ENCODE results near the gene DUSP1. TPM values are rescaled to one million over a fixed set of nuclear protein-coding genes. Genes with fewer than 3 reads are reported as not detected.

DUSP1 gene
- total RNA-seq, 2 donors from 2014 or later: 248 to 808 TPM

- 0% methylated on average over 29 of the region's 29 CpGs; no CpG with 5 or more reads in 1 of the 2 donors for WGBS, 2 donors
- no peaks in the 10 kb centered on the region for H3K36me3 ChIP-seq (replicated peaks in 1 of 2; ENCODE audit: insufficient read depth in 1 of 2, low read depth in 2 of 2)
- DNase-seq: no peak
- TF ChIP-seq CTCF (IDR thresholded peaks at IDR 0.05) (no peak), POLR2A (IDR thresholded peaks at IDR 0.05) (no peak)
- no peaks in the 10 kb centered on the region for H3K27me3 ChIP-seq
- ATAC-seq: no peak
- peak overlapping the region; percentile 94 to 99 (median 98) for H3K27ac ChIP-seq
- H3K9me3 ChIP-seq: no peaks in the 10 kb centered on the region
- intact Hi-C loops (cut with DNase I): no loop called here
- peak overlapping the region; percentile 57 to 74 for H3K4me3 ChIP-seq
- peaks cover 61% of the 10 kb centered on the region for H3K4me1 ChIP-seq
These were observed 671 bp downstream of the DUSP1 start for GRCh38 chr5:172770374-172770674.

GRCh38 chr5:172769616-172770373 is 1.2 kb downstream of the DUSP1 start:
- Histone ChIP-seq H3K27me3 (no peaks in the 10 kb centered on the region), H3K36me3 (replicated peaks in 1 of 2; ENCODE audit: insufficient read depth in 1 of 2, low read depth in 2 of 2) (no peaks in the 10 kb centered on the region), H3K27ac (peak overlapping the region; percentile 94 to 99 (median 98)), H3K4me3 (peak overlapping the region; percentile 57 to 74), H3K4me1 (peaks cover 60% of the 10 kb centered on the region), H3K9me3 (no peaks in the 10 kb centered on the region)
- peak in 2 of 3 donors; percentile 23 to 38 for TF ChIP-seq POLR2A (IDR thresholded peaks at IDR 0.05)
- no peak for TF ChIP-seq CTCF (IDR thresholded peaks at IDR 0.05)
- ATAC-seq: no peak
- peak; percentile 38 to 56 (median 52) for DNase-seq
- intact Hi-C loops (cut with DNase I): loop anchor here (10.0 kb wide), 1 partner anchor 55 kb away; no protein-coding TSS in a partner anchor
- 18 to 31% methylated on average over 18 to 21 of the region's 21 CpGs for WGBS, 2 donors

GRCh38 chr5:172769342-172769615 is 1.7 kb downstream of the DUSP1 start:
- H3K27me3 ChIP-seq: no peaks in the 10 kb centered on the region
- peak overlapping the region; percentile 94 to 99 (median 98) for H3K27ac ChIP-seq
- H3K4me1 ChIP-seq: peaks cover 65% of the 10 kb centered on the region
- no peaks in the 10 kb centered on the region for H3K36me3 ChIP-seq (replicated peaks in 1 of 2; ENCODE audit: insufficient read depth in 1 of 2, low read depth in 2 of 2)
- no peak for DNase-seq
- TF ChIP-seq POLR2A (IDR thresholded peaks at IDR 0.05) (no peak), CTCF (IDR thresholded peaks at IDR 0.05) (no peak)
- ATAC-seq: no peak
- intact Hi-C loops (cut with DNase I): loop anchor here (10.0 kb wide), 1 partner anchor 54 kb away; no protein-coding TSS in a partner anchor
- no peaks in the 10 kb centered on the region for H3K9me3 ChIP-seq
- peak overlapping the region; percentile 57 to 74 for H3K4me3 ChIP-seq
- WGBS, 2 donors: 66 to 72% methylated on average over 2 of the region's 2 CpGs

GRCh38 chr5:172768573-172769341 is 2.2 kb downstream of the DUSP1 start:
- peak overlapping the region; percentile 57 to 74 for H3K4me3 ChIP-seq
- H3K27ac ChIP-seq: peak overlapping the region; percentile 94 to 99 (median 98)
- TF ChIP-seq CTCF (IDR thresholded peaks at IDR 0.05) (no peak), POLR2A (IDR thresholded peaks at IDR 0.05) (peak in 2 of 3 donors; percentile 63 to 67)
- 56 to 72% methylated on average over 16 to 20 of the region's 20 CpGs for WGBS, 2 donors
- H3K4me1 ChIP-seq: peaks cover 67% of the 10 kb centered on the region
- H3K9me3 ChIP-seq: no peaks in the 10 kb centered on the region
- peak; percentile 45 to 56 (median 52) for DNase-seq
- no peaks in the 10 kb centered on the region for H3K27me3 ChIP-seq
- intact Hi-C loops (cut with DNase I): loop anchor here (10.0 kb wide), 1 partner anchor 54 kb away; no protein-coding TSS in a partner anchor
- no peaks in the 10 kb centered on the region for H3K36me3 ChIP-seq (replicated peaks in 1 of 2; ENCODE audit: insufficient read depth in 1 of 2, low read depth in 2 of 2)
- no peak for ATAC-seq

Measured in body of pancreas (tissue), 4 donors.